WTC11 (cell line): Measurements from ENCODE around the gene LDB2. TPM values are rescaled to one million over a fixed set of nuclear protein-coding genes. Genes with fewer than 3 reads are reported as not detected.

Experiments
- ATAC-seq: fragments of 200-7000 bp; cut with Tn5 transposase; 2 replicates; pipeline ENCODE4 v1.10.0; 2021; ENCODE audit warnings: mild to moderate bottlenecking, moderate library complexity
- CTCF ChIA-PET: fragments of 300-600 bp; sonication (Branson Sonifier 250); formaldehyde crosslinking; loops from one replicate; lab custom pipeline; 2021; ENCODE audit warnings: antibody characterized with exemption; lab: Charles Lee
- POLR2A ChIA-PET: fragments of 350-600 bp; sonication (Branson Sonifier 250); formaldehyde crosslinking; loops from one replicate; lab custom pipeline; 2021; ENCODE audit warnings: antibody characterized with exemption; lab: Charles Lee
- DNase-seq: peaks from one replicate; pipeline ENCODE4 v3.0.0; 2021; ENCODE audit warnings: low spot score
- H3K27ac Mint-ChIP-seq: 2 replicates; pipeline ENCODE4 v1.8.0; 2021; ENCODE audit warnings: mixed read lengths
- H3K27me3 Mint-ChIP-seq: 2 replicates; pipeline ENCODE4 v1.8.0; 2021; ENCODE audit warnings: low read depth, mild to moderate bottlenecking, moderate library complexity, mixed read lengths
- H3K36me3 Mint-ChIP-seq: 2 replicates; pipeline ENCODE4 v1.8.0; 2021; ENCODE audit warnings: mixed read lengths
- H3K4me1 Mint-ChIP-seq: 2 replicates; pipeline ENCODE4 v1.8.0; 2022; ENCODE audit warnings: mixed read lengths
- H3K4me3 Mint-ChIP-seq: 2 replicates; pipeline ENCODE4 v1.8.0; 2021; ENCODE audit warnings: mild to moderate bottlenecking, moderate library complexity, mixed read lengths
- H3K9me3 Mint-ChIP-seq: 2 replicates; pipeline ENCODE4 v1.8.0; 2021; ENCODE audit warnings: mixed read lengths
- CBFB ChIP-seq: sonication (generic); formaldehyde crosslinking; IDR thresholded peaks from 2 replicates; pipeline ENCODE4 v1.8.1; 2022; ENCODE audit warnings: mild to moderate bottlenecking, low read depth, missing genetic modification reagents
- ELF4 ChIP-seq: sonication (generic); formaldehyde crosslinking; IDR thresholded peaks from 2 replicates; pipeline ENCODE4 v1.8.1; 2022; ENCODE audit warnings: low read depth, mild to moderate bottlenecking, moderate library complexity, missing genetic modification reagents
- FOXJ3 ChIP-seq: sonication (generic); formaldehyde crosslinking; IDR thresholded peaks from 2 replicates; pipeline ENCODE4 v1.9.0; 2021; ENCODE audit warnings: missing genetic modification reagents, mild to moderate bottlenecking, borderline replicate concordance
- FOXP1 ChIP-seq: sonication (generic); formaldehyde crosslinking; IDR thresholded peaks from 2 replicates; pipeline ENCODE4 v1.8.0; 2022; ENCODE audit warnings: missing genetic modification reagents, mild to moderate bottlenecking, moderate library complexity, borderline replicate concordance
- GTF2I ChIP-seq: fragments of 250-450 bp; sonication (Bioruptor Pico); conservative IDR thresholded peaks from 2 replicates; pipeline ENCODE4 v1.4.0; 2021; ENCODE audit warnings: mild to moderate bottlenecking
- HMGA2 ChIP-seq: fragments of 250-450 bp; sonication (Bioruptor Pico); IDR thresholded peaks from 2 replicates; pipeline ENCODE4 v1.4.0; 2021; ENCODE audit warnings: mild to moderate bottlenecking, moderate library complexity
- MYBL2 ChIP-seq: sonication (generic); formaldehyde crosslinking; IDR thresholded peaks from 2 replicates; pipeline ENCODE4 v1.8.1; 2023; ENCODE audit warnings: mild to moderate bottlenecking, moderate library complexity, missing genetic modification reagents
- NFE2L1 ChIP-seq: sonication (generic); formaldehyde crosslinking; IDR thresholded peaks from 2 replicates; pipeline ENCODE4 v1.8.1; 2023; ENCODE audit warnings: missing genetic modification reagents
- NR3C1 ChIP-seq: sonication (generic); formaldehyde crosslinking; conservative IDR thresholded peaks from 2 replicates; pipeline ENCODE4 v1.8.1; 2023; ENCODE audit warnings: low read depth, mild to moderate bottlenecking, missing genetic modification reagents
- RORB ChIP-seq: fragments of 250-450 bp; sonication (Bioruptor Pico); IDR thresholded peaks from 2 replicates; pipeline ENCODE4 v1.9.0; 2021; ENCODE audit warnings: mild to moderate bottlenecking
- TCF7 ChIP-seq: sonication (generic); formaldehyde crosslinking; IDR thresholded peaks from 2 replicates; pipeline ENCODE4 v1.8.0; 2022; ENCODE audit warnings: mild to moderate bottlenecking, low read depth, missing genetic modification reagents, moderate library complexity
- ZNF121 ChIP-seq: sonication (generic); formaldehyde crosslinking; IDR thresholded peaks from 2 replicates; pipeline ENCODE4 v1.8.0; 2023; ENCODE audit warnings: missing genetic modification reagents
- ZNF232 ChIP-seq: sonication (generic); formaldehyde crosslinking; IDR thresholded peaks from 2 replicates; pipeline ENCODE4 v1.8.0; 2022; ENCODE audit warnings: mild to moderate bottlenecking, missing genetic modification reagents
- total RNA-seq: library from RNA; stranded (reverse); gene quantifications from 3 replicates; pipeline ENCODE4 v1.2.3, GENCODE V29; 2021
- TF ChIP-seq, protein P1 (sequence below): sonication (generic); formaldehyde crosslinking; conservative IDR thresholded peaks from 2 replicates; pipeline ENCODE4 v1.8.1; 2023; ENCODE audit warnings: mild to moderate bottlenecking, low read depth, missing genetic modification reagents, moderate library complexity
- TF ChIP-seq, protein P2 (sequence below): sonication (generic); formaldehyde crosslinking; conservative IDR thresholded peaks from 2 replicates; pipeline ENCODE4 v1.8.1; 2022; ENCODE audit warnings: mild to moderate bottlenecking, missing genetic modification reagents
- TF ChIP-seq, protein P3 (sequence below): fragments of 250-450 bp; sonication (Bioruptor Pico); IDR thresholded peaks from 2 replicates; pipeline ENCODE4 v1.8.0; 2021; ENCODE audit warnings: mild to moderate bottlenecking
- TF ChIP-seq, protein P4 (sequence below): sonication (generic); formaldehyde crosslinking; IDR thresholded peaks from 2 replicates; pipeline ENCODE4 v1.8.1; 2023; ENCODE audit warnings: mild to moderate bottlenecking, missing genetic modification reagents, moderate library complexity
- TF ChIP-seq, protein P5 (sequence below): fragments of 250-450 bp; sonication (Bioruptor Pico); conservative IDR thresholded peaks from 2 replicates; pipeline ENCODE4 v1.9.0; 2021; ENCODE audit warnings: mild to moderate bottlenecking

Gene LDB2
- total RNA-seq, 1 experiment from 2014 or later: 62.4 TPM

DNA sequence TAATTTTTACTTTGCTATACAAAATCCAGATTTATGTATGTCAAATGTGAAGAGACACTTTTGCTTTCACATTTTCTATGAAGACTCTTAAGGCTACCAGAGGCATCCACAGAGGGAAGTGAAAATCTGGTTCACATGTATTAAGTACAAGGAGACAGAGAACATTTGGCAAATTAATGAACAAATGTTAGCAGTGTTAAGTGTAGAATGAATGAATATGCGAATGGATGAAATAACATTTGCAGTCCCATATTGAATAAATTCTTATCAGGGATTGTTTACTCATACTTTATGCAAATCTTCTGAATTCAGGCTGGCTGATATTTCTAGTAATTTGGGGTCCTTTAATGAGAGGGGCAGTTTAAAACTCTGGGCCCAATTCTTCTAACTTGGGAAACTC lies 159.9 kb downstream of the LDB2 start (continued):
- TF ChIP-seq, protein P1, sequence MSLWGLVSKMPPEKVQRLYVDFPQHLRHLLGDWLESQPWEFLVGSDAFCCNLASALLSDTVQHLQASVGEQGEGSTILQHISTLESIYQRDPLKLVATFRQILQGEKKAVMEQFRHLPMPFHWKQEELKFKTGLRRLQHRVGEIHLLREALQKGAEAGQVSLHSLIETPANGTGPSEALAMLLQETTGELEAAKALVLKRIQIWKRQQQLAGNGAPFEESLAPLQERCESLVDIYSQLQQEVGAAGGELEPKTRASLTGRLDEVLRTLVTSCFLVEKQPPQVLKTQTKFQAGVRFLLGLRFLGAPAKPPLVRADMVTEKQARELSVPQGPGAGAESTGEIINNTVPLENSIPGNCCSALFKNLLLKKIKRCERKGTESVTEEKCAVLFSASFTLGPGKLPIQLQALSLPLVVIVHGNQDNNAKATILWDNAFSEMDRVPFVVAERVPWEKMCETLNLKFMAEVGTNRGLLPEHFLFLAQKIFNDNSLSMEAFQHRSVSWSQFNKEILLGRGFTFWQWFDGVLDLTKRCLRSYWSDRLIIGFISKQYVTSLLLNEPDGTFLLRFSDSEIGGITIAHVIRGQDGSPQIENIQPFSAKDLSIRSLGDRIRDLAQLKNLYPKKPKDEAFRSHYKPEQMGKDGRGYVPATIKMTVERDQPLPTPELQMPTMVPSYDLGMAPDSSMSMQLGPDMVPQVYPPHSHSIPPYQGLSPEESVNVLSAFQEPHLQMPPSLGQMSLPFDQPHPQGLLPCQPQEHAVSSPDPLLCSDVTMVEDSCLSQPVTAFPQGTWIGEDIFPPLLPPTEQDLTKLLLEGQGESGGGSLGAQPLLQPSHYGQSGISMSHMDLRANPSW (CRISPR knock-in tag): no peak

DNA sequence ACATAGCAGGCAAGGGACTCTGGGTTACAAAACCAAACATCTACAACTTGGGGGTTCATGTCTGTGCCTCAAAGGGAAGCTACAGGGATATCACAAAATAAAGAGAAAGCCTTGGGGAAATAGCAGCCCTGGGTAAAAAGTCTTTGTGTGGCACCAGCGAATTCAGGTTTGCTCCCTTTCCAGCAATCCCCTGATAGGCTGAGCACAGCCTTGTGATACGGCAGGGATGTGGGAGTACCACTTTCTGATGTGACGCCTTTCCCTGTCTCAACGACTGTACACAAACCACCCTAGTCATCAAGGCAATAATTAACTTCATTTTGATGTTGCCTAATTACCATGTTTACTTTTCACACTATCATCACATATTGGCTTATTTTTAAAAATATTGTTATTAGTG lies 164.9 kb downstream of the LDB2 start:
- Mint-ChIP-seq H3K27me3 (no peaks in the 10 kb centered on the region), H3K4me3 (no peak overlapping the region), H3K36me3 (peaks cover 12% of the 10 kb centered on the region), H3K9me3 (peaks cover 11% of the 10 kb centered on the region; the same call in 1 of the 2 replicates), H3K27ac (no peak overlapping the region), H3K4me1 (peaks cover 64% of the 10 kb centered on the region)
- CTCF ChIA-PET: interaction anchor here (1.0 kb wide), 1 partner anchor 151 kb away, joined by 4 read pairs; no protein-coding TSS in a partner anchor
- no peak for ATAC-seq
- TF ChIP-seq, protein P2, sequence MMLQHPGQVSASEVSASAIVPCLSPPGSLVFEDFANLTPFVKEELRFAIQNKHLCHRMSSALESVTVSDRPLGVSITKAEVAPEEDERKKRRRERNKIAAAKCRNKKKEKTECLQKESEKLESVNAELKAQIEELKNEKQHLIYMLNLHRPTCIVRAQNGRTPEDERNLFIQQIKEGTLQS (CRISPR knock-in tag): no peak
- TF ChIP-seq CBFB: no peak
- no peak for TF ChIP-seq GTF2I (CRISPR knock-in tag)
- TF ChIP-seq, protein P1 (CRISPR knock-in tag): no peak
- no peak for TF ChIP-seq FOXP1 (CRISPR knock-in tag)
- TF ChIP-seq FOXJ3 (CRISPR knock-in tag): no peak
- TF ChIP-seq, protein P3, sequence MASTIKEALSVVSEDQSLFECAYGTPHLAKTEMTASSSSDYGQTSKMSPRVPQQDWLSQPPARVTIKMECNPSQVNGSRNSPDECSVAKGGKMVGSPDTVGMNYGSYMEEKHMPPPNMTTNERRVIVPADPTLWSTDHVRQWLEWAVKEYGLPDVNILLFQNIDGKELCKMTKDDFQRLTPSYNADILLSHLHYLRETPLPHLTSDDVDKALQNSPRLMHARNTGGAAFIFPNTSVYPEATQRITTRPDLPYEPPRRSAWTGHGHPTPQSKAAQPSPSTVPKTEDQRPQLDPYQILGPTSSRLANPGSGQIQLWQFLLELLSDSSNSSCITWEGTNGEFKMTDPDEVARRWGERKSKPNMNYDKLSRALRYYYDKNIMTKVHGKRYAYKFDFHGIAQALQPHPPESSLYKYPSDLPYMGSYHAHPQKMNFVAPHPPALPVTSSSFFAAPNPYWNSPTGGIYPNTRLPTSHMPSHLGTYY (CRISPR knock-in tag): no peak
- no peak for DNase-seq
- POLR2A ChIA-PET: no interaction called here

DNA sequence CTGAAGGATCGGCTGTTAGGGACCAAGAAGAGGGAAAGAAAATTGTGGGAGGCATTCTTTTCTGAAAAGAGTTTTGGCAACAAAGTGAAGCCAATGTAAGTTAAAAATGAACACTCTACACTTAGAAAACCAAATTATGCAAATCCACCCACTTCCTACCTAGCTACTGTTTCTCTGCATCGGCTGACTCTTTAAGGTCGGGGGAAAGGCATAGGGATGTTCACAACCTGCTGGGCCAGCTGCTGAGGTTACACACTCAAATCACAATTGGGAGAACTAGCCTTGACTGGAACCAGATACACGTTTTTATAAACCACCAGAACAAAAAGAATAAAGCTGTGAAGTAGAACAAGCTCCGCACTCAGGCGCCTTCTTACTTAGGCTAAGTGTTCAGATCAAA lies 165.7 kb downstream of the LDB2 start:
- ChIA-PET CTCF (interaction anchor here (1.0 to 1.7 kb wide), 3 partner anchors 85 to 150 kb away, joined by 3 to 4 read pairs (median 4); no protein-coding TSS in a partner anchor), POLR2A (no interaction called here)
- no peaks in the 10 kb centered on the region for H3K27me3 Mint-ChIP-seq
- no peak overlapping the region; the same call in 1 of the 2 replicates for H3K4me3 Mint-ChIP-seq
- H3K9me3 Mint-ChIP-seq: peaks cover 7% of the 10 kb centered on the region; the same call in 1 of the 2 replicates
- H3K36me3 Mint-ChIP-seq: peaks cover 9% of the 10 kb centered on the region
- H3K4me1 Mint-ChIP-seq: peaks cover 70% of the 10 kb centered on the region
- 0 out of 2 replicates have a peak, but pooled peaks have one; percentile 19 for ATAC-seq
- H3K27ac Mint-ChIP-seq: peak overlapping the region; percentile 20; the same call in 1 of the 2 replicates
- TF ChIP-seq NFE2L1 (CRISPR knock-in tag) (no peak), TCF7 (CRISPR knock-in tag) (no peak), ZNF121 (CRISPR knock-in tag) (no peak), MYBL2 (CRISPR knock-in tag) (no peak), ELF4 (CRISPR knock-in tag) (no peak), NR3C1 (CRISPR knock-in tag) (no peak), RORB (CRISPR knock-in tag) (no peak), HMGA2 (no peak), ZNF232 (CRISPR knock-in tag) (no peak)
- TF ChIP-seq, protein P4, sequence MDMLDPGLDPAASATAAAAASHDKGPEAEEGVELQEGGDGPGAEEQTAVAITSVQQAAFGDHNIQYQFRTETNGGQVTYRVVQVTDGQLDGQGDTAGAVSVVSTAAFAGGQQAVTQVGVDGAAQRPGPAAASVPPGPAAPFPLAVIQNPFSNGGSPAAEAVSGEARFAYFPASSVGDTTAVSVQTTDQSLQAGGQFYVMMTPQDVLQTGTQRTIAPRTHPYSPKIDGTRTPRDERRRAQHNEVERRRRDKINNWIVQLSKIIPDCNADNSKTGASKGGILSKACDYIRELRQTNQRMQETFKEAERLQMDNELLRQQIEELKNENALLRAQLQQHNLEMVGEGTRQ (CRISPR knock-in tag): no peak
- TF ChIP-seq, protein P5, sequence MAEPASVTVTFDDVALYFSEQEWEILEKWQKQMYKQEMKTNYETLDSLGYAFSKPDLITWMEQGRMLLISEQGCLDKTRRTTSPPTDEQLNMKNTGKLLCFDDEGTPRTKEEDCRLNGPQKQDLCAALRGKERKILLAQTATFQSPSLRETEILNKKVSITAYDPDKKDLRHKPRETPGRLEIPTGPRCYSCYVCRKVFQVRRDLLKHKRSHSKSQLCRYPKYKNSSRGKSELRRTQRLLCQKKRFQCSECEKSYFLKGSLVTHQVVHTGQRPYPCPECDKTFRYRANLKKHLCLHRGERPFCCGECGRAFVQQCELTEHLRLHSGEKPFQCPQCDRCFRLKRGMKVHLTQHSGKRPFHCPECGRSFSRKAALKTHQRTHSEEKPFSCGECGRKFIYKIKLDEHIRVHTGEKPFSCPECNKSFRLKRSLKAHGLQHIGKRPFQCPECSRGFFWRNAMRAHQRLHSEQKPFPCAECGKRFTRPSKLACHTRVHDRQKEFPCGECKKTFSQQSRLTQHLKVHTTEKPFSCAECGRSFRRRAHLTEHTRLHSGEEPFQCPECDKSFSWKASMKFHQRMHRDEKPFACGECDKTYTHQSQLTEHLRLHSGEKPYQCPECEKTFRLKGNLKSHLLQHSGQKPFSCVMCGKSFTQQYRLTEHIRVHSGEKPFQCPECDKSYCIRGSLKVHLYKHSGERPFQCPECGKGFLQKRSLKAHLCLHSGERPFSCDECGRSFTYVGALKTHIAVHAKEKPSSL (CRISPR knock-in tag): no peak
- DNase-seq: no peak
